HFF-Myc (cell line): ENCODE data around the gene SLC5A3.

Source experiments
- DNase-seq: peaks from one replicate; pipeline ENCODE4 v3.0.0-alpha.2; 2011; ENCODE audit warnings: low read depth; ENCODE audit errors: extremely low read depth
- H3K4me3 ChIP-seq: replicated peaks from 2 replicates; pipeline ENCODE4 v1.5.1; 2011; ENCODE audit warnings: low read depth, mild to moderate bottlenecking, control low read depth, low read length
- TF ChIP-seq, protein P1 (sequence below): IDR thresholded peaks from 2 replicates; pipeline ENCODE4 v1.5.1; 2012; ENCODE audit warnings: mild to moderate bottlenecking, low read depth, low read length, control low read depth; ENCODE audit errors: missing control alignments

The SLC5A3 gene

DNA sequence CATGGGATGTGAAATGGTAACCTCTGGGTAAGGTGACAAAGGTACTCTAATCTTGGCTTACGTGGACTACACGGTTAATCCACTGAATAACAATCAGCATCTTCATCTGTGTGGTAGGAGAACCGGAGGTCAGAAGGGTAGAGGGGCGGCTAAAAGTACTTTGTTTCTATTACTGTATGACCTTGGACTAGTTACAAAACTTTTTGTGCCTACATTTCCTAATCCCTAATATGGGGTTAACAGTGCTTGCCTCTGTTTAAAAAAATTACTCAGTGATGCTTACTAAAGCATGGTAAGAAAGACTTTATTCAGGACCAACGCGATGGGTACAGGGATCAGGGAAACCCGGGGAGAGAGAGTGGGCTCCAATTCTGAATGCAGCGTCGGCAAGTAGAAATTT lies 1.7 kb upstream of the SLC5A3 start:
- H3K4me3 ChIP-seq = no peak overlapping the region
- no peak for DNase-seq
- TF ChIP-seq, protein P1, sequence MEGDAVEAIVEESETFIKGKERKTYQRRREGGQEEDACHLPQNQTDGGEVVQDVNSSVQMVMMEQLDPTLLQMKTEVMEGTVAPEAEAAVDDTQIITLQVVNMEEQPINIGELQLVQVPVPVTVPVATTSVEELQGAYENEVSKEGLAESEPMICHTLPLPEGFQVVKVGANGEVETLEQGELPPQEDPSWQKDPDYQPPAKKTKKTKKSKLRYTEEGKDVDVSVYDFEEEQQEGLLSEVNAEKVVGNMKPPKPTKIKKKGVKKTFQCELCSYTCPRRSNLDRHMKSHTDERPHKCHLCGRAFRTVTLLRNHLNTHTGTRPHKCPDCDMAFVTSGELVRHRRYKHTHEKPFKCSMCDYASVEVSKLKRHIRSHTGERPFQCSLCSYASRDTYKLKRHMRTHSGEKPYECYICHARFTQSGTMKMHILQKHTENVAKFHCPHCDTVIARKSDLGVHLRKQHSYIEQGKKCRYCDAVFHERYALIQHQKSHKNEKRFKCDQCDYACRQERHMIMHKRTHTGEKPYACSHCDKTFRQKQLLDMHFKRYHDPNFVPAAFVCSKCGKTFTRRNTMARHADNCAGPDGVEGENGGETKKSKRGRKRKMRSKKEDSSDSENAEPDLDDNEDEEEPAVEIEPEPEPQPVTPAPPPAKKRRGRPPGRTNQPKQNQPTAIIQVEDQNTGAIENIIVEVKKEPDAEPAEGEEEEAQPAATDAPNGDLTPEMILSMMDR = no peak

- TF ChIP-seq, protein P1 = no peak
- peak overlapping the region; percentile 33 for H3K4me3 ChIP-seq
- no peak for DNase-seq
Measured at GRCh38 chr21:34072145-34073031, 990 bp upstream of the SLC5A3 start.

GRCh38 chr21:34073749-34074282 lies 438 bp downstream of the SLC5A3 start:
- DNase-seq = no peak
- H3K4me3 ChIP-seq = peak overlapping the region; percentile 73
- TF ChIP-seq, protein P1 = no peak

DNA sequence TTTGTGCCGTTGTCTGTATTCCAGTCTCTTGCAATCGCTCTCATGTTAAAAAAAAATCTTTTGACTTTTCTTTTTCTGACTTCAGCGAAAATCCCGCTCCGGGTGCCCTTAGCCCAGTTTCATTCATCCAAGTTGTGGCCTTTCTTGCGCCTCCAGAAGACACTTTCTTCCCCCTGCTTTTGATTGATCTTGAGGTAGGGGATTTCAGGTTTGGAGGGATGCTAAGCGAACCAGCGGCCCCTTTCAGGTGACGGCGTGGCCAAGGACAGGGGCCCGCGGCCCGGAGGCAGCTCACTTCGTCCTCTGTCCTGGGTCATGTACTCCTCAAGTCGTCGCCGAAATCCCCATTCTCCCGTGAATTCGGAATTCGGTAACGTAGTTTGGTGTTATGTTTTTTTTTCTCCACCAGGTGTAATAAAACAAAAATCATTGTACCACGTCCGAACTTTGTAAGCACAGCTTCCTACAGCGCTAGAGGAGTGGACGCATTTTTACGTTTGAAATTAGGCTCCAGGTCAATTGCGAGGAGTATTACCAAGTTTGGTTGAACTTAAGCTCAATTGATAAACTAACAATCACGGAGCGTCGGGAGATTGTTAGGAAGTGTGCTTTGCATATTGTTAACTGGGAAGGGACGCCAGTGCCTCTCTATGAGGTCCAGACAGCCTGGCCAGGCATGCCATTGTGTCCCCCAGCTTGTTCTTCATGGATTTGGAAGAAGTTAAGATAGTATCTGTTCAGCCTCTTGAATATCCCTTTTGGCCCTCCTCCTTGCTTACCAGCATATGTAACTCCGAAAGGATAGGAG lies 1.1 kb downstream of the SLC5A3 start:
- no peak for DNase-seq
- TF ChIP-seq, protein P1 = no peak

DNA sequence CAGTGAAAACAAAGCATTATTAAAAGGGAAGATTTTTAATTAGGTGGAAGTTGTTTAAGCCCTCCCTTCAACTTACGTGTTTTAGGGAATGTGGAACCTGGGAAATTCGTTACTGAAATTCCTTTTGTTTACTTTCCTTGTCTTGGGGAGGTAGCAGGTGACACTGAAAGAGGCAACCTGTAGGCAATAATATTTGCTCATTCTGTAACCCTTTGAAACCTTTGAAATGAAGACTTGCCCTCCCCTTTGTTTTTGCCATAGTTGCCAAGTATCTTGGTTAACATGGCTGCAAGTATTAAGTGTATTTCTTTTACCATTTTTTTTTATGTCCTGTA lies 1.7 kb downstream of the SLC5A3 start:
- TF ChIP-seq, protein P1 = no peak
- DNase-seq = no peak
- H3K4me3 ChIP-seq = peak overlapping the region; percentile 73

More for the DNA sequence above, 1.1 kb downstream of the SLC5A3 start:
- peak overlapping the region; percentile 73 for H3K4me3 ChIP-seq

DNA sequence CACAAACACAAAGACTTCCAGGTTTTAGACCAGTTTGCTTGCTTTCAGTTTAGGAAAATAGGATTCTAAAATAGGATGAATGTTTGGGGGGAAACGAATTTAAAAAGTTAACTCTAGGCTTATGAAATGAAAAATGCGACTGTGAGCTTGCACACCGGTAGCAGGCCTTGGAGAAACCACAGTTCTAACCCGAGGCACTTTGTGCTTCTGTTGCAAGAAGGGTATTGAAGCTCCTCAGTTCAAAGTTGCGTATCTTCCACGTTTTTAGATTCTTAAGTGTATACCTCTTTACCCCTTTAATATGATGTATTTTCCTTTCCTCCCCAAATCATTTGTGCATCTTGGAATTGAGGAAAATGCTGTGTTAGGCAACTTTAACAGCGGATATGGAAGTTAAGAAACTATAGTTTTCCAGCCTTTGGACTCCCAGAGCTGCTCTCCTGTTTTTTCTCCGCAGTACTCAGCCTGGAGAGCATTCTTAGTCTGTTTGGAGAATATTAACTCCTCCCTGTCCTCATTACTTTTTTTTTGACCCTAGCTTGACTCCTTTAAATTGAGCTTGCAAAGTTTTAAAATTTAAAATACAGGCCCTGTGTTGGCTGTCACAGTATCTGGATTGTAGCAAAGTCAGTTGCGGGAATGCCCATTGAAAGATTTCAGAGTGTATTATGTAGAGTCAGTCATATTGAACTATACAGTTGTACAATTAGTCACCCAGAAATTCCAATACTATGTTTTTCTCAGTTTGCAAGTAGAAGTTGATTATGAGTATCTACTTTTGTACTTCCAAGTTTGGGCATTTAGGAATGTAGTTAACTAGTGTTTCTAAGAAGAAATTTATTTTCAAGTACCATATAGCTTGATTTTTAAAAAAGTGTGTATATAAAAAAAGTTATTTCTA lies 2.6 kb downstream of the SLC5A3 start:
- TF ChIP-seq, protein P1 = no peak
- no peak for DNase-seq
- H3K4me3 ChIP-seq = peak overlapping the region; percentile 73
